ENCODE data around the gene TIGD4. TPM values are rescaled to one million over a fixed set of nuclear protein-coding genes. Genes with fewer than 3 reads are reported as not detected.
"Not testable (repeated sequence)": the region's sequence is repeated elsewhere in the genome, so short reads cannot be mapped to it uniquely, and the experiment has no call there.

The TIGD4 gene
- total RNA-seq, 1 donor from 2014 or later = 1.6 TPM

GRCh38 chr4:152785639-152786615 lies 6.4 kb upstream of the TIGD4 start:
- DNase-seq (ENCODE audit: low spot score) (no peak), ATAC-seq (no peak)
- intact Hi-C loops (cut with DNase I) = no loop called here

- ATAC-seq (no peak), DNase-seq (ENCODE audit: low spot score) (no peak)
- intact Hi-C loops (cut with DNase I) = no loop called here
Measured at GRCh38 chr4:152784490-152785350, 5.2 kb upstream of the TIGD4 start.

GRCh38 chr4:152780267-152780778 lies 793 bp upstream of the TIGD4 start:
- intact Hi-C loops (cut with DNase I) = no loop called here
- ATAC-seq (peak; percentile 42), DNase-seq (ENCODE audit: low spot score) (no peak)

GRCh38 chr4:152778656-152779512 lies 646 bp downstream of the TIGD4 start:
- DNase-seq (ENCODE audit: low spot score) (no peak), ATAC-seq (peak; percentile 38)
- intact Hi-C loops (cut with DNase I) = no loop called here

GRCh38 chr4:152777488-152777887 lies 2.0 kb downstream of the TIGD4 start:
- DNase-seq (ENCODE audit: low spot score) (no peak), ATAC-seq (no peak)
- intact Hi-C loops (cut with DNase I) = no loop called here

- no peak for DNase-seq (ENCODE audit: low spot score)
- no peak for ATAC-seq
- intact Hi-C loops (cut with DNase I) = no loop called here
Measured at GRCh38 chr4:152776352-152776751, 3.2 kb downstream of the TIGD4 start.

GRCh38 chr4:152773953-152774352 lies 5.6 kb downstream of the TIGD4 start:
- ATAC-seq = no peak
- no peak for DNase-seq (ENCODE audit: low spot score)
- intact Hi-C loops (cut with DNase I) = no loop called here

- intact Hi-C loops (cut with DNase I) = no loop called here
- no peak for ATAC-seq
- no peak for DNase-seq (ENCODE audit: low spot score)
Measured at GRCh38 chr4:152773339-152773738, 6.2 kb downstream of the TIGD4 start.

GRCh38 chr4:152771741-152772533 lies 7.6 kb downstream of the TIGD4 start:
- no peak for DNase-seq (ENCODE audit: low spot score)
- intact Hi-C loops (cut with DNase I) = no loop called here
- no peak for ATAC-seq

GRCh38 chr4:152765069-152765737 lies 14.3 kb downstream of the TIGD4 start:
- ATAC-seq; intact Hi-C loops (cut with DNase I); DNase-seq (ENCODE audit: low spot score): not testable (repeated sequence)

GRCh38 chr4:152763796-152764195 lies 15.7 kb downstream of the TIGD4 start:
- intact Hi-C loops (cut with DNase I) = no loop called here
- DNase-seq (ENCODE audit: low spot score) (no peak), ATAC-seq (no peak)

- ATAC-seq (no peak), DNase-seq (ENCODE audit: low spot score) (no peak)
- intact Hi-C loops (cut with DNase I) = no loop called here
Measured at GRCh38 chr4:152748619-152749018, 30.9 kb downstream of the TIGD4 start.

- no peak for ATAC-seq
- intact Hi-C loops (cut with DNase I) = no loop called here
Measured at GRCh38 chr4:152747444-152747843, 32.1 kb downstream of the TIGD4 start.

GRCh38 chr4:152738827-152739226 lies 40.7 kb downstream of the TIGD4 start:
- intact Hi-C loops (cut with DNase I) = no loop called here
- ATAC-seq = peak; percentile 26

More at GRCh38 chr4:152747444-152747843, 32.1 kb downstream of the TIGD4 start:
- DNase-seq (ENCODE audit: low spot score) = no peak

GRCh38 chr4:152735906-152736305 lies 43.6 kb downstream of the TIGD4 start:
- DNase-seq (ENCODE audit: low spot score) (no peak), ATAC-seq (no peak)
- intact Hi-C loops (cut with DNase I) = no loop called here

More at GRCh38 chr4:152738827-152739226, 40.7 kb downstream of the TIGD4 start:
- no peak for DNase-seq (ENCODE audit: low spot score)

GRCh38 chr4:152735396-152735859 lies 44.1 kb downstream of the TIGD4 start:
- DNase-seq (ENCODE audit: low spot score) = no peak
- no peak for ATAC-seq
- intact Hi-C loops (cut with DNase I) = no loop called here

- no peak for ATAC-seq
- intact Hi-C loops (cut with DNase I) = no loop called here
- DNase-seq (ENCODE audit: low spot score) = no peak
Measured at GRCh38 chr4:152734699-152735050, 44.9 kb downstream of the TIGD4 start.
